Mesenchymal stem cell (in vitro differentiated cells and primary cell): ENCODE results near the gene NRXN3.

Experiments
- DNase-seq: peaks from one replicate; pipeline ENCODE4 v3.0.0-alpha.2; 2013
- H2AFZ ChIP-seq: one replicate; pipeline ENCODE4 v1.6.1; 2013; ENCODE audit warnings: low read depth, mild to moderate bottlenecking, control low read depth, inconsistent platforms, low read length, moderate library complexity
- H2AK5ac ChIP-seq: 2 replicates; pipeline ENCODE4 v1.6.1; 2013; ENCODE audit warnings: low read length, moderate library complexity, mild to moderate bottlenecking, inconsistent platforms; ENCODE audit not compliant: severe bottlenecking
- H2BK120ac ChIP-seq: one replicate; pipeline ENCODE4 v1.6.1; 2013; ENCODE audit warnings: low read depth, mild to moderate bottlenecking, inconsistent platforms, low read length, moderate library complexity
- H2BK12ac ChIP-seq, 2 experiments: one replicate each; pipeline ENCODE4 v1.6.1; 2013; ENCODE audit warnings: inconsistent platforms in 2 of 2, low read length in 2 of 2, mild to moderate bottlenecking in 2 of 2, moderate library complexity in 2 of 2, control low read depth in 1 of 2
- H2BK15ac ChIP-seq: one replicate; pipeline ENCODE4 v1.6.1; 2013; ENCODE audit warnings: mild to moderate bottlenecking, low read depth, inconsistent platforms; ENCODE audit not compliant: poor library complexity, severe bottlenecking
- H2BK5ac ChIP-seq: 2 replicates; pipeline ENCODE4 v1.6.1; 2013; ENCODE audit warnings: low read depth, mild to moderate bottlenecking, low read length, control low read depth, inconsistent platforms; ENCODE audit not compliant: poor library complexity, severe bottlenecking
- H3K14ac ChIP-seq, 2 experiments: one replicate each; pipeline ENCODE4 v1.6.1; 2013; ENCODE audit warnings: inconsistent platforms in 2 of 2, low read length in 2 of 2, control low read depth in 1 of 2, mild to moderate bottlenecking in 1 of 2, moderate library complexity in 1 of 2
- H3K18ac ChIP-seq, 2 experiments: one replicate each; pipeline ENCODE4 v1.6.1; 2013; ENCODE audit warnings: inconsistent platforms in 2 of 2, low read length in 2 of 2, control low read depth in 1 of 2, low read depth in 1 of 2, mild to moderate bottlenecking in 1 of 2
- H3K23ac ChIP-seq, 2 experiments: one replicate each; pipeline ENCODE4 v1.6.1; 2013; ENCODE audit warnings: inconsistent platforms in 2 of 2, low read length in 2 of 2, mild to moderate bottlenecking in 2 of 2, moderate library complexity in 2 of 2, control low read depth in 1 of 2
- H3K27ac ChIP-seq: 2 replicates; pipeline ENCODE4 v1.5.1; 2013; ENCODE audit warnings: mild to moderate bottlenecking, moderate library complexity, low read length, control low read depth, inconsistent platforms; ENCODE audit not compliant: poor library complexity, severe bottlenecking
- H3K27me3 ChIP-seq, 2 experiments: 2 replicates each; pipeline versions ENCODE4 v1.6.1 to v1.7.0; 2013; ENCODE audit warnings: low read length in 2 of 2, mild to moderate bottlenecking in 2 of 2, moderate library complexity in 2 of 2, control low read depth in 1 of 2, inconsistent platforms in 1 of 2; ENCODE audit not compliant: control insufficient read depth in 1 of 2, insufficient read depth in 1 of 2
- H3K36me3 ChIP-seq, 2 experiments: 2 replicates each; pipeline versions ENCODE4 v1.6.1 to v1.7.0; 2013; ENCODE audit warnings: low read length in 2 of 2, control low read depth in 1 of 2, inconsistent platforms in 1 of 2, low read depth in 1 of 2, mild to moderate bottlenecking in 1 of 2; ENCODE audit not compliant: insufficient read depth in 2 of 2, control insufficient read depth in 1 of 2
- H3K4ac ChIP-seq, 2 experiments: one replicate each; pipeline ENCODE4 v1.6.1; 2013; ENCODE audit warnings: inconsistent platforms in 2 of 2, low read length in 2 of 2, mild to moderate bottlenecking in 2 of 2, moderate library complexity in 2 of 2, control low read depth in 1 of 2, low read depth in 1 of 2
- H3K4me1 ChIP-seq: 2 replicates; pipeline ENCODE4 v1.6.1; 2013; ENCODE audit warnings: low read depth, low read length, control low read depth; ENCODE audit not compliant: control insufficient read depth, insufficient read depth
- H3K4me2 ChIP-seq: 2 replicates; pipeline ENCODE4 v1.6.1; 2013; ENCODE audit warnings: low read length, mild to moderate bottlenecking, inconsistent platforms; ENCODE audit not compliant: poor library complexity, severe bottlenecking
- H3K4me3 ChIP-seq, 2 experiments: 2 replicates each; pipeline versions ENCODE4 v1.5.1 to v1.7.0; 2013; ENCODE audit warnings: low read length in 2 of 2, mild to moderate bottlenecking in 2 of 2, control low read depth in 1 of 2, low read depth in 1 of 2; ENCODE audit not compliant: insufficient read depth in 1 of 2
- H3K79me1 ChIP-seq: replicated peaks from 2 replicates; pipeline ENCODE4 v1.6.1; 2013; ENCODE audit warnings: mild to moderate bottlenecking, control low read depth, low read length, inconsistent platforms; ENCODE audit not compliant: poor library complexity, severe bottlenecking
- H3K9ac ChIP-seq: 2 replicates; pipeline ENCODE4 v1.7.0; 2013; ENCODE audit warnings: mild to moderate bottlenecking, low read length, moderate library complexity
- H3K9me3 ChIP-seq: 2 replicates; pipeline ENCODE4 v1.7.0; 2013; ENCODE audit warnings: mild to moderate bottlenecking, low read length; ENCODE audit not compliant: control insufficient read depth
- H4K8ac ChIP-seq: one replicate; pipeline ENCODE4 v1.6.1; 2013; ENCODE audit warnings: inconsistent platforms, mild to moderate bottlenecking, low read length, moderate library complexity
- H4K91ac ChIP-seq: one replicate; pipeline ENCODE4 v1.6.1; 2013; ENCODE audit warnings: mild to moderate bottlenecking, low read length, inconsistent platforms
- WGBS: methylation state at CpG from one replicate; pipeline ENCODE4 v1.1.7; 2013; ENCODE audit warnings: mixed read lengths; 5-methylcytosine and 5-hydroxymethylcytosine counted together

NRXN3 gene

GRCh38 chr14:79906994-79907393 is 1736.8 kb downstream of the NRXN3 start:
- H3K14ac ChIP-seq, result no peak overlapping the region
- no peak overlapping the region for H3K4ac ChIP-seq
- no peak overlapping the region for H3K4me2 ChIP-seq
- no peak overlapping the region for H2BK12ac ChIP-seq
- no peak overlapping the region for H3K23ac ChIP-seq
- H3K9ac ChIP-seq, result no peak overlapping the region
- no peaks in the 10 kb centered on the region for H3K36me3 ChIP-seq
- H4K8ac ChIP-seq, result no peak overlapping the region
- H3K79me1 ChIP-seq, result no peaks in the 10 kb centered on the region
- H3K9me3 ChIP-seq, result no peaks in the 10 kb centered on the region
- H3K4me3 ChIP-seq, result no peak overlapping the region
- H3K18ac ChIP-seq, result no peak overlapping the region
- no peak overlapping the region for H2AK5ac ChIP-seq
- no peak overlapping the region for H4K91ac ChIP-seq
- H3K4me1 ChIP-seq, result no peaks in the 10 kb centered on the region
- H2BK5ac ChIP-seq, result no peak overlapping the region
- no CpG with 5 or more reads among the region's 1 CpG for WGBS
- no peak overlapping the region for H3K27ac ChIP-seq
- no peak overlapping the region for H2BK15ac ChIP-seq
- no peak for DNase-seq
- no peak overlapping the region for H2BK120ac ChIP-seq
- no peak overlapping the region for H2AFZ ChIP-seq
- no peaks in the 10 kb centered on the region for H3K27me3 ChIP-seq

- no peaks in the 10 kb centered on the region for H3K79me1 ChIP-seq
- no peak for DNase-seq
- no peak overlapping the region for H3K14ac ChIP-seq
- WGBS, result 31% methylated on average over 1 of the region's 2 CpGs
- no peak overlapping the region for H2AFZ ChIP-seq
- H4K91ac ChIP-seq, result no peak overlapping the region
- H3K4ac ChIP-seq, result no peak overlapping the region
- no peak overlapping the region for H3K18ac ChIP-seq
- no peak overlapping the region for H2BK15ac ChIP-seq
- no peak overlapping the region for H3K23ac ChIP-seq
- H3K9ac ChIP-seq, result no peak overlapping the region
- H3K27me3 ChIP-seq, result no peaks in the 10 kb centered on the region
- no peak overlapping the region for H3K4me3 ChIP-seq
- no peaks in the 10 kb centered on the region for H3K4me1 ChIP-seq
- no peak overlapping the region for H4K8ac ChIP-seq
- no peak overlapping the region for H3K4me2 ChIP-seq
- H3K36me3 ChIP-seq, result no peaks in the 10 kb centered on the region
- no peak overlapping the region for H2BK120ac ChIP-seq
- no peak overlapping the region for H2BK12ac ChIP-seq
- no peak overlapping the region for H3K27ac ChIP-seq
- H3K9me3 ChIP-seq, result peaks cover 7% of the 10 kb centered on the region
- no peak overlapping the region for H2AK5ac ChIP-seq
- no peak overlapping the region for H2BK5ac ChIP-seq
Measured at GRCh38 chr14:79910086-79910485, 1739.9 kb downstream of the NRXN3 start.

GRCh38 chr14:79911744-79912143 is 1741.6 kb downstream of the NRXN3 start:
- Histone ChIP-seq H2BK15ac (no peak overlapping the region), H3K36me3 (no peaks in the 10 kb centered on the region), H3K79me1 (no peaks in the 10 kb centered on the region), H3K9me3 (peaks cover 7% of the 10 kb centered on the region), H3K4me2 (no peak overlapping the region), H2BK120ac (no peak overlapping the region), H2BK12ac (no peak overlapping the region), H3K9ac (no peak overlapping the region), H3K27me3 (no peaks in the 10 kb centered on the region), H2AFZ (no peak overlapping the region), H4K8ac (no peak overlapping the region), H2BK5ac (no peak overlapping the region), H3K4me3 (no peak overlapping the region), H4K91ac (no peak overlapping the region), H2AK5ac (no peak overlapping the region), H3K23ac (no peak overlapping the region), H3K4ac (no peak overlapping the region), H3K18ac (no peak overlapping the region), H3K27ac (no peak overlapping the region), H3K14ac (no peak overlapping the region), H3K4me1 (no peaks in the 10 kb centered on the region)
- DNase-seq, result no peak
- 64% methylated on average over 2 of the region's 4 CpGs for WGBS

- Histone ChIP-seq H3K9ac (no peak overlapping the region), H3K79me1 (no peaks in the 10 kb centered on the region), H2AFZ (no peak overlapping the region), H3K36me3 (no peaks in the 10 kb centered on the region), H3K4ac (no peak overlapping the region), H3K4me1 (no peaks in the 10 kb centered on the region), H3K9me3 (peaks cover 7% of the 10 kb centered on the region), H2BK12ac (no peak overlapping the region), H3K27ac (no peak overlapping the region), H3K27me3 (no peaks in the 10 kb centered on the region), H2BK120ac (no peak overlapping the region), H3K4me3 (no peak overlapping the region), H4K91ac (no peak overlapping the region), H2BK15ac (no peak overlapping the region), H3K14ac (no peak overlapping the region), H2AK5ac (no peak overlapping the region), H3K4me2 (no peak overlapping the region), H3K23ac (no peak overlapping the region), H3K18ac (no peak overlapping the region), H2BK5ac (no peak overlapping the region), H4K8ac (no peak overlapping the region)
- WGBS, result 72% methylated on average over 2 of the region's 2 CpGs
- DNase-seq, result no peak
Measured at GRCh38 chr14:79914595-79914994, 1744.4 kb downstream of the NRXN3 start.
